Endometrium (tissue), 2 donors: ENCODE measurements around the gene SDC3.
"Not testable (repeated sequence)": the region's sequence is repeated elsewhere in the genome, so short reads cannot be mapped to it uniquely, and the experiment has no call there.

Experiments used
- FAIRE-seq: peaks from 2 replicates; lab custom pipeline; 2012; peaks lifted over from hg19 to GRCh38; lab: Jason Lieb, UNC
- donor health status: control.
- donor health status: control.

Gene SDC3

DNA sequence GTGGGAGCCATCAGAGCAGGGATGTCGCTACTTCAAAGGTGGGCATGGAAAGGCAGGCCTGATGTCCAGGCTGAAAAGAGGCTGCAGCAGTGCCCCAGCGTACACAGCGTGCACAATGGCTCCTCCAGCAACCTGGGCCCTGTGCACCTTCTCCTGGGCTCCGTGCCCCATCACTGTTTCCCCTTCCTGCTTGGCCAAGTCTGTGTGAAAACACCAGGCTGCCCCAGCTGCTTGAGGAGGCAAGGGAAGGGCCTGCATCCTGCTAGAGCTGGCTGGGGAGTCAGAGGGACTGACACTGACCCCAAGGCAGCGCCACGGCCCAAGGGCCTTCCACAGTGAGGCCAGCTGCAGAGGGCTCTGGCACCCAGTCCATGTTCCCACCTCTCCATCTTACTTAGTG lies 33.4 kb downstream of the SDC3 start:
- no peak for FAIRE-seq

DNA sequence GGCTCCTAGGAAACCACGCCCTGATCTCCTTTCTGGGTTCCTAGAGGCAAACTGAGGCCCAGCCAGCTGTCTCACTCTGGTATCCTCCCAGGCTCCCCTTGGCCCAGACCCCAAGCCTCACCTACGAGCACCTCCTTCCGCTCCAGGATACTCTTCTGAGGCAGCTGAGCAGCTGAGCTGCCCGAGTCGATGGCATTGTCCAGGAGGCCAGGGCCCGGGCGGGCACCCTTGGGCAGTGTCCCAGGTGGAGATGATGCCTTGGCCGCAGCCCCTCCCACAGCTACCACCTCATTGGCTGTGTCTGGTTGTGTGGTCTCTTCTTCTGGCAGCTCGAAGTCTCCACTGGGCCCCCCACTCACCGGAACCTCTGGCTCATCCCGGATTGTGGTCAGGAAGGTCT lies 34.4 kb downstream of the SDC3 start:
- FAIRE-seq = no peak

GRCh38 chr1:30872948-30873263 lies 35.7 kb downstream of the SDC3 start:
- FAIRE-seq = no peak

GRCh38 chr1:30872033-30872947 lies 36.3 kb downstream of the SDC3 start:
- no peak for FAIRE-seq

DNA sequence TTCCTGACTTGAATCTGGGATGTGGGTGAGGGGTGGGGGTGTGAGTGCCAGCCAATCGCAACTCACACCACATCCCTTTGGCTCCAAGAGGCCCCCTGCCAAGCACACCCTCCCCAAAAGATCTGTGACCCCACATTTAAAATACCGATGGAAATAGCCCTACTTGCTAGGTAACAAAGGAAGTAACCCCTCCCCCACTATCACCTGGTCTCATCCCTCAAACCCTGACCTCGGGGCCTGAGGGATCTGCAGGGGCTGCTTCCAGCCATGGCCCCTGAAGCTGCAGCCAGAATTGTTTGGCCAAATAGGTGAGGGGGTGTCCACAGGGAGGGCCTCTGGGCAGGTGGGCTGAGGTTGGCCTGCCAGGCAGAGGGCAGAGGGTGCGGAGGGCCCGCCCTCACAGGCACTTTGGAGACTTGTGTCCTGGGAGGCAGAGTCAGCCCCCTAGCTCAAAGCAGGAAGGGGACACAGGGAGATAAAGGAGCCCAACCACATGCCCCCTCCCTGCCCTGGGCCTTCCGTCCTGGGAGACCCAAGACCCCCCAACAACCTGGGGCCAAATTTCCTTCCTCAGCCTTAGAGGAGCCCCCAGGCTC lies 37.2 kb downstream of the SDC3 start:
- FAIRE-seq = no peak

DNA sequence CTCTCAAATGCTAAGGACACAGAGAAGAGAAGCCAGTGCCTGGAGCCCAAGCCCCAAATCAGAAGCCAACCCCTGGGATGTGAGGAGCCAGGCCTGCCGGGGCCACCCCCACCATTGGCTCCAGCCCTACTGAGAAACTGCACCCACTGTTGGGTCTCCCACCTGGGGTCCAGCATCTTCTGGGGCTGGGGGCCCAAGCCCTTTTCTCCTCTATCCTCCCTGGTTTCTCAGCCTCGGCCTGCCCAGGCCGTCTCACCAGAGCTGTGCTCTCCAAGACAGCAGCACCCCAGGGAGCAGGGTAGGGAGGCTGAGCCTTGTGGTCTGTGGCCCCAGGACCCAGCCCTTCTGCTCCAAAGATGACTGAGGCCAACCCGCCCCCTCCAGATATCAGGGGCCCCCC lies 37.9 kb downstream of the SDC3 start:
- no peak for FAIRE-seq

DNA sequence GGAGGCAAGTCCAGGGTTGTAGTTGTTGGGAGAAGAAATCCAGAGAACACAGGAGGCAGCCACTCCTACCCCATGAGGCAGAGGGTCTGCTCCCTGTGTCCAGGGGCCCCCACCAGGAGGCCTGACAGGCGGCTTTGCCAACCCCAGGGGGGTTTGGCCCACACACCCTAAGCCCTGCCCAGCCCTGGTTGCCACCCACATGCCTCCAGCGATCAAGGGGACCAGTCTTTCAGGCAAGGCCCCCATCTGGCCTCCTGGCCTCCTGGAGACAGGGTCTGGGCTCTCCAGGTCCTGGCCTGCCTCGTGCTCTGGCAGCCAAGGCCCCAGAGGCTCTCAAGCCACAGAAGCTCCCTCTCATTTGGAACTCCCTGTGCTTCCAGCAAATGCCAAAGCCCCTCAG lies 38.5 kb downstream of the SDC3 start:
- FAIRE-seq = no peak

DNA sequence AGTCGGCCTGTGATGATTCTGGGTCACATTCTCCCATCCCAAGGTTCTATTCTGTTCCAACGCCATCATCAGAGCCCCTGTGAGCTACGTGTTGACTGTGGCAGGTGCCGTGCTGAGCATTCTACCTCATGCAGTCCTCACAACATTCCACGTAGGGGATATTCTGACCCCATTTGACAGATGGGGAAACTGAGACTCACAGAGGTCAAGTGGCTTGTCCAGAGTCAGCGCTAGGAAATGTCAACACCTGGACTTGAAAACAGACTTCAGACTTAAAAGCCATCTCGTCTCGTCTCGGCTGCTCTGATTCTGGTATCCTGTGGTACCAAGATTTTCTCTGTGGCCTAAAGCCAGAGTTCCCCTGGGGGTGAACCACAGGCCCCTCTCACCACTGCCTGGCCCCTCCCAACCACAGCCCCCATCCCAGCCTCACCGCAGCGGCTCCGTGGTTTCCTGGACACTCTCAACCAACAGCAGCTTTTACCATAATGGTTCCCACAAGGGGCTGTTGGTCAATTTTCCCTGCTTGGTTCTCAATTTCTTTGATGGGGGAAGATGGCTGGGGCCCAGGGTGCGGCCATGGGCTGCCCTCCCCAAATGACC lies 39.6 kb downstream of the SDC3 start:
- FAIRE-seq = no peak

GRCh38 chr1:30868057-30868456 lies 40.5 kb downstream of the SDC3 start:
- FAIRE-seq = not testable (repeated sequence)

DNA sequence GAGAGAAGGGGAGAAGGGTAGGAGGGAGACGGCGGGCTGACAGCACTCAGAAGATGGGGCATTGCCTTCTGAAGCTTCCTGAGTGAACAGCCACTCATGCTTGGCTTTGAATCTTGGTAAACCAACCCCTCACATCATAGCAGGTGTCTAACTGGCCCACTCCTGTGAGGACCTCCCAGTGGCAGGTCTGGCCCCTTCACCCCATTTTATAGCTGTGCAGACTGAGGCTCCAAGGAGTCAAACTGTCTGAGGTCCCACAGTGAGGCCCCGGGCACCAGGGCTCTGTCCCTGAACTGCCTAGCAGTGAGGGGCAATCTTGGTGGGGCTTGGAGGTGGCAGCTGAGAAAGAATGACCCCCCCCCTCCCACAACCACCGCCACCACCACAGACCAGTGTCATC lies 41.0 kb downstream of the SDC3 start:
- FAIRE-seq = no peak

DNA sequence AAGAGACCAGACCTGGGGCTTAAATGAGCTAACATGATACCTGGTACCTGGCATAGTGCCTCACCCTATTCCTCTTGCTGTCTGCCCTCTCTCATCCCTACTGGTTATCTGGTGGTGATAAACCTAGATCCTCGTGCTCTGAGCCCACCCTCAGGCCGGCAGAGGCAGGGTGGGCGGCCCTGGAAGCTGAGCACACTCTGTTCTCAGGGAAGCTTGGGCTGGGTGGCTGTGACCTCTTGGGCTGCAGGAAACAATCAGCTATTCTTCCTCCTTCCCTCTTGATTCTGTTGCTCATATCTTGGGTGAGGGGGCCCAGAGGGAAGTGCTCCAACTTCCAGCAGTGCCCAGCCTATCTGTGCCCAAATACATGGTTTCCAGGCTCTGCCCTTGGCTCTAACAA lies 42.0 kb downstream of the SDC3 start:
- FAIRE-seq = no peak

GRCh38 chr1:30864681-30865080 lies 43.9 kb downstream of the SDC3 start:
- no peak for FAIRE-seq

DNA sequence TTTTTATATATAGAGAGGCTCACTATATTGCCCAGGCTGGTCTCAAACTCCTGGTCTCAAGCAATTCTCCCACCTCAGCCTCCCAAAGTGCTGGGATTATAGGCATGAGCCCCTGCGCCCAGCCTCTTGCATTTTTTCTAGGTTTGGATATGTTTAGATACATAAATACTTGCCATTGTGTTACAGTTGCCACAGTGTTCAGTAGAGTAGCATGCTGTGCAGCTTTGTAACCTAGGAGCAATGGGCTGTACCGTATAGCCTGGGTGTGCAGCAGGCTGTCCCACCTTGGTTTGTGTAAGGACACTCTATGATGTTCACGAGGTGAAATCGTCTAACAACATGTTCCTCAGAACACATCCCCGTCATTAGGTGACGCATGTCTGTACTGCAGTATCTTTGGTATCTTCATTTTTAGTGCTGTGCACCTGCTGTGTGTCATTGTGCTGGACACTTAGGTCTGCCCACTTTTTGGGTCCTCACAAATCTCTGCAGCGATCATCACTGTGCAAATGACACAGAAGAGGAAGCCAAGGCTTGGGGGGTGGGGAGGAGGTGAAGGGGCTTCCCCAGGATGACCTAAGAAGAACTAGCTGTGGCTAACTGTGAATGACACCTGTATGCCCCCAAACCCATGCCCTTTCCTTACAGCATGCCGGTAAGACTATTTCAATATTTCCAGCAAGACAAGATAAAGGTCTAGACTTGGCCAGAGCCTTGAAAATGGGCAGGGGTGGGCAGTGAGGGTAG lies 44.5 kb downstream of the SDC3 start:
- no peak for FAIRE-seq

GRCh38 chr1:30860320-30860652 lies 48.3 kb downstream of the SDC3 start:
- no peak for FAIRE-seq

- no peak for FAIRE-seq
These were observed 50.6 kb downstream of the SDC3 start for GRCh38 chr1:30857964-30858363.

DNA sequence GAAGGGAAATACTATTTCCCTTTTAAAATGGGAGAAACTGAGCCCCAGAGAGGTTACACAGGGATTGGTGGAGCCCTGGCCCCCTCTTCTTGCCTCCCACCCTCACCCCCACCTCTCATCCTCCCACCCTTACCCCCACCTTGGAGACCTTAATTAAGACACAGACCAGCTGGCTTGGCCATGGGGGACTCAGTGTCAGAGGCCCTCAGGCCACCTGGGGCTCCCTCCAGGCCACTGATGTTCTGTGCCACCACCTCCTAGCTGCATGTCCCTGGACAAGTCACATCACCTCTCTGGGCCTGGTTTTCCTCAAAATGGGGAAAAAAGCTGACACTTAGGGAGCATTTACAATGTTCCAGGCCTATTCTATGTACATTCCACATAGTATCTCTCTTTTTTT lies 51.5 kb downstream of the SDC3 start:
- FAIRE-seq = no peak

DNA sequence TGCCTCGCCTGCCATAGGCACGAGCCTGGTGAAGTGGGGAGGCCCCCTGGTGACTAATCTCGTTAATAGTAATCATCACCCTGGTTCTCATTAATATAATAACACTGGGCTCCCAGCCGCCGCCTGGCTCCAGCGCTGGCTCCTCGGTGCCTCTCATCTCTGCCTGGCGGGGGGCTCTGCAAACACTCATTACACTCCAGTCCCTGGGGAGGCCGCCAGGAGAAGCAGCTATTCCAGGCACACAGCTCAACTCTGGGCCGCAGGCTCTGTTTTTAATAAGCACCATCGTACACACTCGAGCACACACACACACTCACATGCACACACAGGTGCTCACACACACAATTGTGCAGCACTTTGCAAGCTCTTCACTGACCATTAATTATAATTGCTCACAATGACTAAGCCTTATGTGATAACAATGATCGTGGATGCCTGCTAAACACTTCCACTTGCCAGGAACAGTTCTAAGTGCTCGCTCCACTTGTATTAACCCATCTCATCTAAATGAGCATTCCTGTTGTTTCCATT lies 52.2 kb downstream of the SDC3 start:
- no peak for FAIRE-seq

DNA sequence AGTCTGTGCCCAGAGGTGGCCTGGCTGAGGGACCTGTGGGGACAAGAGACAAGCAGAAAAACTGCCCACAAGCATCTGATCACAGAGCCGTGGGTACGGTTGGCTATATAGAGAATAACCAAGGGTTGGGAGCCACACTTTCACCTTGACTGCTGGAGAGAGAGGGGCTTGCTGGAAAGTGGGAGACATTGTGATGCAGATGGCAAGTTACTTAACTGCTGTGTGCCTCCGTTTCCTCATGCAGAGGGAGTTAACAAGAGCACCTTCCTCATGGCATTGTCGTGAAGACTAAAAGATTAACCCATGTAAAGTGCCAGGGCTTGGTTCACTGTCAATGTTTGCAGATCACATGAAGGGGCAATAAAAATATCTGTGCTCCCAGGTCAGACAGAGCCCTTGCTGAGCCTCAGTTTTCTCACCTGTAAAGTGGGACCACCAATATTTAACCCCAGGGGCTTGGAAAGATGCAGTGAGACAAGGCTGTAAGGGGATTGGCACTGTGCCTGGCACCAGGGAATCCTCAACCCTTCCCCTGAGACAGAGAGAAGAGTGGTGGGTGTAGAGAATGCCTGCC lies 52.8 kb downstream of the SDC3 start:
- FAIRE-seq = no peak

DNA sequence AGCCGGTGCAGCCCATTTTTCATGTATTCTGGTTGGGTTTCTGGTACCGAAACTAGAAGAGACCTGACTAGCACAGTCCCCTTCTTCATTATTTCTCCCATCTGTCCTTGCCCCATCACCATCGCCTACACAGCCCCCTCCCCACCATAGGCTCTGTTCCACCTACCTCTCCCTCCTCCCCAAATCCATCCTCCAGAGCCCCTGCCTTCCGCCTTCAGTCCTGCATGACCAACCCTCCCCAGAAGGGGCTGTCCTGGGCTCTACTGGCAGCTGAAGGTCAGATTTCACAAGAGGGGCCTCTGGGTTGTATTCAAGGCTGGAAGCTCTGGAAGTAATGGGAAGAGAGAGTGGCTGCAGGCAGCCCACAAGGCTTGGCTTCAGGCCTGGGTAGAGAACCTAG lies 55.2 kb downstream of the SDC3 start:
- FAIRE-seq = no peak

DNA sequence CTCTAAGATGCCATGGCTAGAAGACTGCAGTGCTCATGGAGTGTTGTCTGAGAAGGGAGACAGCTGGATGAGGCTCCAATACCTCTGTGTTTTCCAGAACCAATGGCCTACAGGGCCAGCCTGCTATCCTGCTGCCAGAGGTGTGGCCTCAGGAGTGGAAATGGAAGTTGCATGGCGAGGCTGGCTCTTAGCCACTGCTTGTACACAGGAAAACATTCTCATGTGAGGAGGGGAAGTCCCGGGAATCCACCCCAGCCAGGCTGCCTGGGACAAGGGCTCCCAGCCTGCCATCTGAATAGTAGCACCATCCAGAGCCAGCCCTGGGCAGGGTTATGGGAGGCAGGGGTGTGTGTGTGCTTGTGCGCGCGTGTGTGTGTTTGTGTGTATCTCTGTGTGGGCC lies 56.5 kb downstream of the SDC3 start:
- FAIRE-seq = no peak

- no peak for FAIRE-seq
These were observed 57.3 kb downstream of the SDC3 start for GRCh38 chr1:30851286-30851685.

DNA sequence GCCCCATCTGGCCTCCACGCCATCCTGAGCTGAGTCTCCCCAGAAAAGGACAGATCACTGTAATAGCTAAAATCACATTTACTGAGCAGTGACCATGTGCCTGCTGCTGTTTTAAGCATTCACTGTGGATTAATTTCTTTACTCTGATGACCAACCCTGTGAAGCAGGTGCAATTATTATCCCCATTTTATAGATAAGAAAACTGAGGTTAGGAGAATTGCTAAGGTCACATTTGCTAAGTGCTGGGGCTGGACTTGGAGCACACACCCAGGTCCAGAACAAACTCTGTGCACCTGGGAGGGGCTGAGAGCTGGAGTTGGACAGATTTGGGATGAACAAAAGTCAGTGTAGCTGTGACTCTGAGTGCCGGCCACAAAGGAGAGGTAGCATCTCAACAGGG lies 58.0 kb downstream of the SDC3 start:
- FAIRE-seq = no peak
